SK-N-SH treated with all-trans-retinoic acid at 6 μM for 48 hours (cell line): ENCODE results near the gene HMMR.
"Not testable (repeated sequence)": the region's sequence is repeated elsewhere in the genome, so short reads cannot be mapped to it uniquely, and the experiment has no call there.

Experiments used
- ATAC-seq: fragments of 200-7000 bp; cut with Tn5 transposase; 3 replicates; pipeline ENCODE4 v1.9.1; 2020; ENCODE audit warnings: mild to moderate bottlenecking, moderate library complexity
- ARNTL ChIP-seq: fragments of 450-650 bp; formaldehyde crosslinking; IDR thresholded peaks from 2 replicates; pipeline ENCODE4 v1.5.0; 2020; ENCODE audit warnings: low read depth, mild to moderate bottlenecking, moderate library complexity, borderline replicate concordance
- BACH2 ChIP-seq: fragments of 250-450 bp; sonication (Bioruptor Pico); IDR thresholded peaks from 2 replicates; pipeline ENCODE4 v1.9.0; 2021; ENCODE audit warnings: mild to moderate bottlenecking, borderline replicate concordance
- CSDC2 ChIP-seq: fragments of 250-450 bp; sonication (Bioruptor Pico); IDR thresholded peaks from 2 replicates; pipeline ENCODE4 v1.5.0; 2020; ENCODE audit warnings: mild to moderate bottlenecking, moderate library complexity
- CSRNP3 ChIP-seq: fragments of 250-450 bp; sonication (Bioruptor Pico); IDR thresholded peaks from 2 replicates; pipeline ENCODE4 v1.5.1; 2021; ENCODE audit warnings: mild to moderate bottlenecking, moderate library complexity
- ESRRG ChIP-seq: fragments of 250-450 bp; sonication (Bioruptor Pico); IDR thresholded peaks from 2 replicates; pipeline ENCODE4 v1.6.1; 2021; ENCODE audit warnings: mild to moderate bottlenecking
- GLIS3 ChIP-seq: fragments of 250-450 bp; sonication (Bioruptor Pico); IDR thresholded peaks from 2 replicates; pipeline ENCODE4 v1.5.0; 2020; ENCODE audit warnings: mild to moderate bottlenecking, moderate library complexity
- ISL1 ChIP-seq: fragments of 250-450 bp; sonication (Bioruptor Pico); IDR thresholded peaks from 2 replicates; pipeline ENCODE4 v2.1.2; 2022; ENCODE audit warnings: mild to moderate bottlenecking, moderate library complexity
- OSR1 ChIP-seq: fragments of 250-450 bp; sonication (Bioruptor Pico); IDR thresholded peaks from 2 replicates; pipeline ENCODE4 v1.8.0; 2022; ENCODE audit warnings: moderate library complexity, mild to moderate bottlenecking, inconsistent platforms
- POU6F1 ChIP-seq: fragments of 250-450 bp; sonication (Bioruptor Pico); IDR thresholded peaks from 2 replicates; pipeline ENCODE4 v1.8.0; 2021; ENCODE audit warnings: low read depth, mild to moderate bottlenecking, moderate library complexity, borderline replicate concordance
- PPARA ChIP-seq: fragments of 250-450 bp; sonication (Bioruptor Pico); IDR thresholded peaks from 2 replicates; pipeline ENCODE4 v1.5.0; 2020; ENCODE audit warnings: mild to moderate bottlenecking, borderline replicate concordance
- RARB ChIP-seq: fragments of 250-450 bp; sonication (Bioruptor Pico); IDR thresholded peaks from 2 replicates; pipeline ENCODE4 v1.8.0; 2021; ENCODE audit warnings: mild to moderate bottlenecking, moderate library complexity
- SNAI2 ChIP-seq: fragments of 250-450 bp; sonication (Bioruptor Pico); IDR thresholded peaks from 2 replicates; pipeline ENCODE4 v1.5.0; 2020; ENCODE audit warnings: mild to moderate bottlenecking, moderate library complexity
- TCF4 ChIP-seq: fragments of 250-450 bp; sonication (Bioruptor Pico); IDR thresholded peaks from 2 replicates; pipeline ENCODE4 v1.8.0; 2021; ENCODE audit warnings: mild to moderate bottlenecking, moderate library complexity, borderline replicate concordance
- TOX ChIP-seq: fragments of 250-450 bp; sonication (Bioruptor Pico); IDR thresholded peaks from 2 replicates; pipeline ENCODE4 v1.8.0; 2021; ENCODE audit warnings: mild to moderate bottlenecking, moderate library complexity, borderline replicate concordance
- TSHZ2 ChIP-seq: fragments of 250-450 bp; sonication (Bioruptor Pico); IDR thresholded peaks from 2 replicates; pipeline ENCODE4 v1.5.0; 2020; ENCODE audit warnings: mild to moderate bottlenecking, moderate library complexity
- ZC3H10 ChIP-seq: fragments of 250-450 bp; sonication (Bioruptor Pico); IDR thresholded peaks from 2 replicates; pipeline ENCODE4 v1.5.1; 2021; ENCODE audit warnings: mild to moderate bottlenecking, moderate library complexity
- ZFP3 ChIP-seq: fragments of 250-450 bp; sonication (Bioruptor Pico); IDR thresholded peaks from 2 replicates; pipeline ENCODE4 v1.5.0; 2020; ENCODE audit warnings: mild to moderate bottlenecking, moderate library complexity
- ZFP30 ChIP-seq: fragments of 450-650 bp; formaldehyde crosslinking; IDR thresholded peaks from 2 replicates; pipeline ENCODE4 v1.5.0; 2022; ENCODE audit warnings: mild to moderate bottlenecking, moderate library complexity
- ZNF565 ChIP-seq: fragments of 450-650 bp; formaldehyde crosslinking; conservative IDR thresholded peaks from 2 replicates; pipeline ENCODE4 v1.5.0; 2020; ENCODE audit warnings: low read depth, mild to moderate bottlenecking, moderate library complexity
- ZNF70 ChIP-seq: fragments of 450-650 bp; formaldehyde crosslinking; IDR thresholded peaks from 2 replicates; pipeline ENCODE4 v1.5.0; 2020; ENCODE audit warnings: mild to moderate bottlenecking, moderate library complexity
- TF ChIP-seq, protein P1 (sequence below): fragments of 250-450 bp; sonication (Bioruptor Pico); IDR thresholded peaks from 2 replicates; pipeline ENCODE4 v1.5.1; 2020; ENCODE audit warnings: low read depth, mild to moderate bottlenecking, moderate library complexity
- TF ChIP-seq, protein P2 (sequence below): fragments of 250-450 bp; sonication (Bioruptor Pico); IDR thresholded peaks from 2 replicates; pipeline ENCODE4 v1.8.0; 2020; ENCODE audit warnings: mild to moderate bottlenecking, moderate library complexity, borderline replicate concordance

Gene HMMR

DNA sequence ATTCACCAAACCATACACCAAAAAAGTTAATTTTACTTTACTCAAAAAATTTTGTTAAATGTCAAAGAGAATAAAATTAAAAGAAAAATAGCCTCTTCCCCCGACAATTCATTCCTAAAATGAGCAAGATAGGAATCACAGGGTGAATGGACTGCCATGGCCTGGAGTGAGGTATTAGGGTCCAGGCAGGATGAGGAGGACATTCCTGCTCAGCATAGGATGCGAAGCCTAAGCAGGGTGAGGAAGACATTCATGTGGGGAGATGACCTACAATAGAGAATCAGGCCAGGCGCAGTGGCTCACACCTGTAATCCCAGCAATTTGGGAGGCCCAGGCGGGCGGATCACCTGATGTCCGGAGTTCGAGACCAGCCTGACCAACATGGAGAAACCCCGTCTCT is 8.9 kb upstream of the HMMR start:
- ATAC-seq, result no peak
- no peak for TF ChIP-seq ZNF70
- no peak for TF ChIP-seq GLIS3 (CRISPR knock-in tag)
- TF ChIP-seq BACH2 (CRISPR knock-in tag), result no peak

GRCh38 chr5:163453705-163454104 is 6.7 kb upstream of the HMMR start:
- 0 out of 3 replicates have a peak, but pooled peaks have one; percentile 21 for ATAC-seq
- no peak for TF ChIP-seq OSR1
- TF ChIP-seq, protein P1, sequence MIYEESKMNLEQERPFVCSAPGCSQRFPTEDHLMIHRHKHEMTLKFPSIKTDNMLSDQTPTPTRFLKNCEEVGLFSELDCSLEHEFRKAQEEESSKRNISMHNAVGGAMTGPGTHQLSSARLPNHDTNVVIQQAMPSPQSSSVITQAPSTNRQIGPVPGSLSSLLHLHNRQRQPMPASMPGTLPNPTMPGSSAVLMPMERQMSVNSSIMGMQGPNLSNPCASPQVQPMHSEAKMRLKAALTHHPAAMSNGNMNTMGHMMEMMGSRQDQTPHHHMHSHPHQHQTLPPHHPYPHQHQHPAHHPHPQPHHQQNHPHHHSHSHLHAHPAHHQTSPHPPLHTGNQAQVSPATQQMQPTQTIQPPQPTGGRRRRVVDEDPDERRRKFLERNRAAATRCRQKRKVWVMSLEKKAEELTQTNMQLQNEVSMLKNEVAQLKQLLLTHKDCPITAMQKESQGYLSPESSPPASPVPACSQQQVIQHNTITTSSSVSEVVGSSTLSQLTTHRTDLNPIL, result 0 out of 2 replicates have a peak, but pooled peaks have one; percentile 41
- TF ChIP-seq ZFP3, result no peak
- no peak for TF ChIP-seq TSHZ2
- TF ChIP-seq ARNTL (CRISPR knock-in tag), result no peak
- no peak for TF ChIP-seq ZFP30 (CRISPR knock-in tag)
- no peak for TF ChIP-seq ZNF70
- TF ChIP-seq, protein P2, sequence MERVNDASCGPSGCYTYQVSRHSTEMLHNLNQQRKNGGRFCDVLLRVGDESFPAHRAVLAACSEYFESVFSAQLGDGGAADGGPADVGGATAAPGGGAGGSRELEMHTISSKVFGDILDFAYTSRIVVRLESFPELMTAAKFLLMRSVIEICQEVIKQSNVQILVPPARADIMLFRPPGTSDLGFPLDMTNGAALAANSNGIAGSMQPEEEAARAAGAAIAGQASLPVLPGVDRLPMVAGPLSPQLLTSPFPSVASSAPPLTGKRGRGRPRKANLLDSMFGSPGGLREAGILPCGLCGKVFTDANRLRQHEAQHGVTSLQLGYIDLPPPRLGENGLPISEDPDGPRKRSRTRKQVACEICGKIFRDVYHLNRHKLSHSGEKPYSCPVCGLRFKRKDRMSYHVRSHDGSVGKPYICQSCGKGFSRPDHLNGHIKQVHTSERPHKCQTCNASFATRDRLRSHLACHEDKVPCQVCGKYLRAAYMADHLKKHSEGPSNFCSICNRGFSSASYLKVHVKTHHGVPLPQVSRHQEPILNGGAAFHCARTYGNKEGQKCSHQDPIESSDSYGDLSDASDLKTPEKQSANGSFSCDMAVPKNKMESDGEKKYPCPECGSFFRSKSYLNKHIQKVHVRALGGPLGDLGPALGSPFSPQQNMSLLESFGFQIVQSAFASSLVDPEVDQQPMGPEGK (CRISPR knock-in tag), result 0 out of 2 replicates have a peak, but pooled peaks have one; percentile 25
- TF ChIP-seq TCF4, result no peak
- no peak for TF ChIP-seq BACH2 (CRISPR knock-in tag)
- no peak for TF ChIP-seq SNAI2 (CRISPR knock-in tag)
- TF ChIP-seq TOX, result no peak
- no peak for TF ChIP-seq CSRNP3 (CRISPR knock-in tag)
- TF ChIP-seq ZNF565 (CRISPR knock-in tag), result no peak
- no peak for TF ChIP-seq ESRRG (CRISPR knock-in tag)
- TF ChIP-seq PPARA (CRISPR knock-in tag), result no peak
- TF ChIP-seq ISL1, result peak; percentile 48
- no peak for TF ChIP-seq GLIS3 (CRISPR knock-in tag)
- no peak for TF ChIP-seq ZC3H10 (CRISPR knock-in tag)
- TF ChIP-seq CSDC2 (CRISPR knock-in tag), result no peak
- TF ChIP-seq POU6F1, result no peak
- no peak for TF ChIP-seq RARB

- ATAC-seq, result not testable (repeated sequence)
Measured at GRCh38 chr5:163455406-163455805, 5.0 kb upstream of the HMMR start.

DNA sequence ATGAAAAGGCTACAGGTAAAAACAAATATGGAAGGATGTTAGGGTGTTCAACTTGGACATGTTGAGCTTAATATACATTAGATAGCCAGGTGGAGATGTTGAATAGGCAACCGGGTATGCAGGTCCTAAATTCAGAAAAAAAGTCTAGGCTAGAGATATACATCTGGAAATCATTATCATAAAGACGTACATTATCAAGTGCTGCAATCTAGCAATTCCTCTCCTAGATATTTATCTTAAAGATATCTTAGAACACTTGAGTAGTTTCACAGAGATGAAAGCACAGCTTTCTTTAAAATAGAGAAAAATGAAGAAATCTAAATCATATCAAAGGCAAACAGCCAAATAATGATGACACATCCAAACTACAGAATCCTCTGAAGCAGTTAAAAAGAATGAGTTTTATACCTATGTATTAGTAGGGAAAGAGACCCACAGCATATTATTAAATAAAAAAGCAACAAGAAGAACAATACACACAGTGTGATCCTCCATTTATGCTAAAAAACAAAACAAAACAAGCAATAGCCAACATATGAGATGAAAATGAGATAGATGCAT is 4.3 kb upstream of the HMMR start:
- ATAC-seq, result no peak
- TF ChIP-seq ARNTL (CRISPR knock-in tag), result no peak
- TF ChIP-seq SNAI2 (CRISPR knock-in tag), result no peak
- no peak for TF ChIP-seq PPARA (CRISPR knock-in tag)
- TF ChIP-seq, protein P1, result no peak
- peak; percentile 12; the same call in 1 of the 2 replicates for TF ChIP-seq ISL1
